H1 (cell line): ENCODE measurements around the gene LGR4. TPM values are rescaled to one million over a fixed set of nuclear protein-coding genes. Genes with fewer than 3 reads are reported as not detected.

Experiments used
- ATF3 ChIP-seq: IDR thresholded peaks from 2 replicates; pipeline ENCODE4 v1.6.1; 2011; ENCODE audit warnings: low read depth, mild to moderate bottlenecking, low read length; ENCODE audit not compliant: insufficient read depth
- polyA plus RNA-seq, 7 experiments: library from polyadenylated mRNA; depleted of rRNA in 3 of 7; stranded (reverse) in 5 of 7; unstranded in 2 of 7; fragments of >200 nt in 5 of 7; fragments of 200-250 nt in 2 of 7; gene quantifications; 1 replicate in 5 of 7; 2 replicates in 1 of 7; 4 replicates in 1 of 7; pipeline versions ENCODE4 v1.2.1 to v1.2.3, GENCODE V29; 2011 to 2013; ENCODE audit warnings: missing spikeins in 2 of 7, mixed read lengths in 2 of 7
- total RNA-seq: library from RNA; stranded (reverse); fragmentation: NEBNext Ultra II Directional; extraction: Animal tissue kit (Norgen Biotek cat#: 25700); gene quantifications from 2 replicates; pipeline ENCODE4 v1.2.1, GENCODE V29; 2021

The LGR4 gene
- total and polyA plus RNA-seq, 2 of the 8 experiments (the other 6 are each of a cell fraction or from before 2014, with no cell fraction given), result 26.6 to 61.7 TPM

DNA sequence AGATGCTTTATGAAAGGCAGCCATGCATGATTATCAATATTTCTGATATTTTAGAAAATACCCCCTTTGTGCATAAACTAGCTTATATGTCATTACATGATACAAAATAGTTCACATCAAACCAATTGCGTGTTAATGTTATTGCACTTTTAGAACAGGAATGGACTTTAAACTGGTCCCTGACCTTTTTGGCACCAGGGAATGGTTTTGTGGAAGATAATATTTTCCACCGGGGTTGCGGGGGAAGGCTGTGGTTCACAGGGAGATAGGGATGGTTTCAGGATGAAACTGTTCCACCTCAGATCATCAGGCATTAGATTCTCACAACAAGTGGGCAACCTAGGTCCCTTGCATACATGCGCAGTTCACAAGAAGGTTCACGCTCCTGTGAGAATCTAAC lies 16.5 kb upstream of the LGR4 start (continued):
- TF ChIP-seq ATF3, result no peak
- TF ChIP-seq, all 59 proteins: peak for 0
